Astrocyte (in vitro differentiated cells and primary cell): ENCODE data around the gene TRIO.

Source experiments
- CTCF ChIP-seq: IDR thresholded peaks from 2 replicates; pipeline ENCODE4 v1.5.1; 2011; ENCODE audit warnings: low read depth, mild to moderate bottlenecking, inconsistent platforms, low read length, moderate library complexity; ENCODE audit not compliant: insufficient read depth
- EZH2 ChIP-seq: IDR thresholded peaks from 2 replicates; pipeline ENCODE4 v1.6.1; 2012; ENCODE audit warnings: mild to moderate bottlenecking, low read length, inconsistent platforms; ENCODE audit not compliant: insufficient read depth

GRCh38 chr5:14406554-14406849 lies 263.4 kb downstream of the TRIO start:
- TF ChIP-seq CTCF (no peak), EZH2 (no peak)
